ENCODE results near the gene NXPE2.

NXPE2 gene

DNA sequence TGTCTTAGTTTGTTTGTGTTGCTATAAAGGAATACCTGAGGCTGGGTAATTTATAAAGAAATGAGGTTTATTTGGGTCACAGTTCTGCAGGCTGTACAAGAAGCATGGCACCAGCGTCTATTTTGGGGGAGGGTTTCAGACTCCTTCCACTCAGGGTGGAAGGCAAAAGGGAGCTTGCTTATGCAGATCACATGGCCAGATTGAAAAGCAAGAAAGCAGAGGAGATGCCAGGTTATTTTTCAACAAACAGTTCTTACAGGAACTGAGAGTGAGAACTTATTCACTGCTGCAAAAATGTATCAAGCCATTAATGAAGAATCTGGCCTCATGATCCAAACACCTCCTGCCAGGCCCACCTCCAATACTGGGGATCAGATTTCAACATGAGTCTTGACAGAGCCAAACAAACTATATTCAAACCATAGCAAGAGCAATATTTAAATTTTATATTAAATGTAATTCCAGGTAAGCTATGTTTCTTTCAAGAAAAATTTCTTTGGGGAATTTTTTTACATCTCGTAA, 66.9 kb downstream of the NXPE2 start:
- DNase-seq (ENCODE audit: low spot score) = no peak

DNA sequence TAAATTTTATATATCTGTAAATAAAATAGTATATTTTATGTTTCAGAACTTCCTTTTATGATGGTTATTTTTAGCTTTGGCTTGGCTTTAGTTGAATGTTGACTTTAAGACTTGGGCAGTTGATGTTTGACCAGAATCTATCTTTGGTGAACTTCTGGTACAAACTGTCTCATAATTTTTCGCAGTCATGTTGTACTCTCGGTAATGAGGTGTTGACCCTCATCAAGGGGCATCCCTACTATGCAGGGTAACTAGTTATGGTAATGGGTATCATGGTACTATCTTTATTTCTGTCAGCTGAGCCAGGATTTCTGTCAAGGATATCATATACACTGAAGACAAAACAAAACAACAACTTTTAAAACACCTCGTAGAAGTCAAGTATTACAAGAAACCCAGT, 67.7 kb downstream of the NXPE2 start:
- no peak for DNase-seq (ENCODE audit: low spot score)

Data from NAMALWA (cell line).